Psoas muscle (tissue), 8 donors: ENCODE measurements around the gene IBA57. TPM values are rescaled to one million over a fixed set of nuclear protein-coding genes. Genes with fewer than 3 reads are reported as not detected.

Experiments used
- ATAC-seq, 4 donors: fragments of 200-7000 bp; cut with Tn5 transposase; one replicate each; pipeline ENCODE4 v1.9.1; 2020; ENCODE audit warnings: moderate library complexity in 3 of 4, mild to moderate bottlenecking in 2 of 4
- DNase-seq, 2 donors: peaks; one replicate each; pipeline ENCODE4 v3.0.0-alpha.2; 2020
- H3K27ac ChIP-seq: fragments of 200-600 bp; one replicate; pipeline ENCODE4 v1.8.0; 2022
- H3K27me3 ChIP-seq, 3 donors: fragments of 200-600 bp in 1 of 3; one replicate each; pipeline versions ENCODE4 v1.6.1 to v1.8.0; 2013 to 2022; ENCODE audit warnings: low read length in 2 of 3, mild to moderate bottlenecking in 2 of 3, moderate library complexity in 1 of 3; ENCODE audit not compliant: insufficient read depth in 3 of 3
- H3K36me3 ChIP-seq, 2 donors: fragments of 200-600 bp in 1 of 2; one replicate each; pipeline versions ENCODE4 v1.6.1 to v1.8.0; 2013 to 2022; ENCODE audit warnings: low read depth in 1 of 2, mild to moderate bottlenecking in 1 of 2, moderate library complexity in 1 of 2; ENCODE audit not compliant: insufficient read depth in 1 of 2
- H3K4me1 ChIP-seq: fragments of 200-600 bp; one replicate; pipeline ENCODE4 v1.8.0; 2022
- H3K4me3 ChIP-seq: fragments of 200-600 bp; one replicate; pipeline ENCODE4 v1.8.0; 2022; ENCODE audit warnings: mild to moderate bottlenecking
- H3K9me3 ChIP-seq: fragments of 200-600 bp; one replicate; pipeline ENCODE4 v1.8.0; 2022
- WGBS, 3 donors: extraction: QIAGEN DNeasy Blood & Tissue Kit; methylation state at CpG; one replicate each; pipeline versions ENCODE4 v1.1.6 to v1.1.7; 2013; 5-methylcytosine and 5-hydroxymethylcytosine counted together
- intact Hi-C, 2 donors: fragments of 100-400 bp; cut with DNase I; formaldehyde crosslinking; loops; one replicate each; pipeline versions ENCODE4 v1.11.0 to v1.14.2; 2022
- polyA plus RNA-seq, 3 donors: library from polyadenylated mRNA; stranded (reverse); fragments of 200-250 nt; gene quantifications; one replicate each; pipeline ENCODE4 v1.2.3, GENCODE V29; 2013
- total RNA-seq, 4 donors: library from RNA; stranded (reverse); fragmentation: NEBNext Ultra II Directional in 2 of 4; extraction: Animal tissue kit (Norgen Biotek cat#: 25700) in 2 of 4; gene quantifications; one replicate each; pipeline versions ENCODE4 v1.2.1 to v1.2.4, GENCODE V29; 2021 to 2023
- TF ChIP-seq, protein P1 (sequence below): fragments of 200-600 bp; IDR thresholded peaks from one replicate; pipeline ENCODE4 v1.8.0; 2022; ENCODE audit warnings: antibody characterized with exemption
- donor health status: healthy with polysubstance abuse.
- donor health status: DM: no; HTN: no; CAD: no; lungs with moderate emphysema.
- donor health status: Bipolar disorder and iron deficiency.
- donor health status: healthy.
- donor health status: DM: yes; HTN: yes; CAD: no.
- donor health status: DM: no; HTN: no; CAD: no.
- donor health status: DM: no; HTN: no; CAD: no.
- donor health status: DM: yes; HTN: yes; CAD: no.

Gene IBA57
- total and polyA plus RNA-seq, 7 donors, result 7.7 to 26.2 (median 15.1) TPM

GRCh38 chr1:228150461-228151179 lies 15.0 kb upstream of the IBA57 start:
- H3K27ac ChIP-seq, result no peak overlapping the region
- H3K27me3 ChIP-seq, result no peaks in the 10 kb centered on the region
- no peaks in the 10 kb centered on the region for H3K9me3 ChIP-seq
- H3K4me1 ChIP-seq, result no peaks in the 10 kb centered on the region
- no peak overlapping the region for H3K4me3 ChIP-seq
- ATAC-seq (peak; percentile 22 to 42 (median 32)), DNase-seq (peak; percentile 73 to 78)
- TF ChIP-seq, protein P1, sequence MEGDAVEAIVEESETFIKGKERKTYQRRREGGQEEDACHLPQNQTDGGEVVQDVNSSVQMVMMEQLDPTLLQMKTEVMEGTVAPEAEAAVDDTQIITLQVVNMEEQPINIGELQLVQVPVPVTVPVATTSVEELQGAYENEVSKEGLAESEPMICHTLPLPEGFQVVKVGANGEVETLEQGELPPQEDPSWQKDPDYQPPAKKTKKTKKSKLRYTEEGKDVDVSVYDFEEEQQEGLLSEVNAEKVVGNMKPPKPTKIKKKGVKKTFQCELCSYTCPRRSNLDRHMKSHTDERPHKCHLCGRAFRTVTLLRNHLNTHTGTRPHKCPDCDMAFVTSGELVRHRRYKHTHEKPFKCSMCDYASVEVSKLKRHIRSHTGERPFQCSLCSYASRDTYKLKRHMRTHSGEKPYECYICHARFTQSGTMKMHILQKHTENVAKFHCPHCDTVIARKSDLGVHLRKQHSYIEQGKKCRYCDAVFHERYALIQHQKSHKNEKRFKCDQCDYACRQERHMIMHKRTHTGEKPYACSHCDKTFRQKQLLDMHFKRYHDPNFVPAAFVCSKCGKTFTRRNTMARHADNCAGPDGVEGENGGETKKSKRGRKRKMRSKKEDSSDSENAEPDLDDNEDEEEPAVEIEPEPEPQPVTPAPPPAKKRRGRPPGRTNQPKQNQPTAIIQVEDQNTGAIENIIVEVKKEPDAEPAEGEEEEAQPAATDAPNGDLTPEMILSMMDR, result no peak
- intact Hi-C loops, result no loop called here
- WGBS, 3 donors, result 38 to 54% (median 44%) methylated on average over 13 to 17 of the region's 17 CpGs
- H3K36me3 ChIP-seq, result peaks cover 7 to 38% of the 10 kb centered on the region in 2 donors

DNA sequence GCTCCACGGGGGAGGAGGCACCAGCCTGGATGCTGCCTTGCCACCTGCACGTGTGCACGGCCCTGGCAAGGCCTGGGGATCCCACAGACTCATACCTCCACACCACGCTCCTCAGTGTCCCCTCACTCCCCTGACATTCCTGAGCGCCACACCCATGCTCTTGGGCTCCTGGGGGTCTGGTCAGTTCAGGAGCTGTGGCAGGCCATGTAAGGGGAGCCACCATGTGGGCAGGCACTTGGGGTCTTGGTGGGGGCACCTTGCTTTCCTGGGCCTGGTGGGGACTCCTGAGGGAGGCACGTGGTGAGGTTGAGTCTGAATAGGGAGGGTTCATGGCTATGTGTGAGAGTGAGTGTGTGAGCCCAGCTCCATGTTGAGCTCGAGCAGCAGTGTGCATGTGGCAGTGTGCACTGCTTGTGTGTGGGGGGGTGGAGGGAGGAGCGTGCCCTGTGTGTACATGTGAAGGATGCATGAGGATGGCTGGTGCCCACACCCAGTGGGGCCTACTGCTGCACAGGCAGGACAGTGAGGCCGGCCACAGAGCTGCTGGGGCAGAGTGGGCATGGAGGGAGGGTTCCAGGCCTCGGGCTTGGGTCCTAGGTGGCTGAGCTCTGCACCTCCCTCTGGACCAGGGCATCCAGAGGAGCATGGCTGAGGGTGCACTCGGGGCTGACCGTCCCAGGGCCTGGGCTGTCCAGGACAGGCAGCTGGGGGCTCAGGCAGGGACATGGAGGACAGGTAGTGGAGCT lies 14.3 kb upstream of the IBA57 start:
- H3K36me3 ChIP-seq, result peaks cover 3 to 33% of the 10 kb centered on the region in 2 donors
- DNase-seq (peak in 1 of 2 donors; percentile 44), ATAC-seq (no peak)
- H3K9me3 ChIP-seq, result no peaks in the 10 kb centered on the region
- H3K4me1 ChIP-seq, result no peaks in the 10 kb centered on the region
- TF ChIP-seq, protein P1, result no peak
- H3K27ac ChIP-seq, result no peak overlapping the region
- H3K4me3 ChIP-seq, result no peak overlapping the region
- WGBS, 3 donors, result 68 to 79% (median 74%) methylated on average over 11 to 12 of the region's 12 CpGs
- intact Hi-C loops, result no loop called here
- H3K27me3 ChIP-seq, result peaks cover 0 to 5% (median 0%) of the 10 kb centered on the region in 3 donors

GRCh38 chr1:228152097-228152917 lies 13.3 kb upstream of the IBA57 start:
- TF ChIP-seq, protein P1, result no peak
- H3K4me3 ChIP-seq, result no peak overlapping the region
- DNase-seq (peak in 1 of 2 donors; percentile 45), ATAC-seq (no peak)
- peaks cover 0 to 23% of the 10 kb centered on the region in 2 donors for H3K36me3 ChIP-seq
- H3K27me3 ChIP-seq, result peaks cover 0 to 13% (median 0%) of the 10 kb centered on the region in 3 donors
- intact Hi-C loops, result no loop called here
- H3K9me3 ChIP-seq, result no peaks in the 10 kb centered on the region
- H3K27ac ChIP-seq, result no peak overlapping the region
- 91 to 94% (median 91%) methylated on average over 18 to 19 of the region's 19 CpGs for WGBS, 3 donors
- H3K4me1 ChIP-seq, result no peaks in the 10 kb centered on the region

GRCh38 chr1:228152918-228153258 lies 12.7 kb upstream of the IBA57 start:
- Histone ChIP-seq H3K4me1 (no peaks in the 10 kb centered on the region), H3K27ac (no peak overlapping the region)
- intact Hi-C loops, result no loop called here

More at GRCh38 chr1:228152918-228153258, 12.7 kb upstream of the IBA57 start:
- TF ChIP-seq, protein P1, result no peak
- 60 to 77% (median 75%) methylated on average over 3 of the region's 3 CpGs for WGBS, 3 donors
- peaks cover 0 to 19% (median 0%) of the 10 kb centered on the region in 3 donors for H3K27me3 ChIP-seq
- no peak for ATAC-seq
- peaks cover 0 to 18% of the 10 kb centered on the region in 2 donors for H3K36me3 ChIP-seq
- H3K4me3 ChIP-seq, result no peak overlapping the region
- no peak for DNase-seq
- H3K9me3 ChIP-seq, result no peaks in the 10 kb centered on the region
